ENCODE measurements around the gene KLHDC3. TPM values are rescaled to one million over a fixed set of nuclear protein-coding genes. Genes with fewer than 3 reads are reported as not detected.
"Not testable (repeated sequence)": the region's sequence is repeated elsewhere in the genome, so short reads cannot be mapped to it uniquely, and the experiment has no call there.

Gene KLHDC3
- total RNA-seq, 1 donor, result 30.2 TPM

- Histone ChIP-seq H3K4me1 (ENCODE audit: insufficient read depth, low read length) (no peaks in the 10 kb centered on the region), H3K4me3 (ENCODE audit: low read length) (no peak overlapping the region), H3K9me3 (ENCODE audit: low read depth, low read length) (no peaks in the 10 kb centered on the region), H3K27me3 (ENCODE audit: insufficient read depth, low read length) (no peaks in the 10 kb centered on the region)
Observed at GRCh38 chr6:43034190-43034525, 20.1 kb downstream of the KLHDC3 start.

DNA sequence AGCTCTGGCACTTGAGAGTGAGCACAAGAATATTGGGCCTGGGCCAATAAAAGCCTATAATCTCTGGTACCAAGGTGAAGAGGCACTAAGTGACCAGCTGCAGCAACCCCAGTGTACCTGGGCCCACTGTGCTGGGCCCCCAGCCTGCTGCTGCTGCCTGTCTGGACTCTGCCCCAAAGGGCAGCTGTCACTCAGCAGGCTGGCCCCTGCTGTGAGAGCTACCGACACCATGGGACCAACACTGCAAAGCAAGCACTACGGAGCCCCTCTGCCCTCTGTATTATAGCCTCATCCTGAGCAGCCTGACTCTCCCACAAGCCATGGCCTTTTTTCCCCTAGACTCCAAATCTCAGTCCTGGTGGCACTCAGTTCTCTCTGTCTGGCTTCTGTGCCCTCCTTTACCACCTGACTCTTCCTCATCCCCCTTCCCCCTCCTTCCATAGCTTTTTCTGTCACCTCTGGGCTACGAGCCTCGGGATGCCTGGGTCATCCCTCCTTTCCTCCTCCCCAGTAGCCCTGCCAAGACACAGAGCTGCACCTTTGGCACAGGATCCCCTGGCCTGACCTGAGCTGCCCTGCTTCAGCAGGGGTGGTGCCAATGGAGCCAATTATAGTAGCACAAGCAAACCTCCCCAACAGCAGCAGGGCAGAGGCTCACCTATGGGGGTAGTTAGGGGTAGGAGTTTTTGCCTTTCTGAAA, 21.6 kb downstream of the KLHDC3 start:
- Histone ChIP-seq H3K27me3 (ENCODE audit: insufficient read depth, low read length) (no peaks in the 10 kb centered on the region), H3K9me3 (ENCODE audit: low read depth, low read length) (no peaks in the 10 kb centered on the region), H3K4me3 (ENCODE audit: low read length) (no peak overlapping the region), H3K4me1 (ENCODE audit: insufficient read depth, low read length) (no peaks in the 10 kb centered on the region)

- no peaks in the 10 kb centered on the region for H3K4me1 ChIP-seq (ENCODE audit: insufficient read depth, low read length)
- no peaks in the 10 kb centered on the region for H3K9me3 ChIP-seq (ENCODE audit: low read depth, low read length)
- no peaks in the 10 kb centered on the region for H3K27me3 ChIP-seq (ENCODE audit: insufficient read depth, low read length)
- no peak overlapping the region for H3K4me3 ChIP-seq (ENCODE audit: low read length)
Observed at GRCh38 chr6:43036712-43037111, 22.7 kb downstream of the KLHDC3 start.

- Histone ChIP-seq H3K27me3 (ENCODE audit: insufficient read depth, low read length) (no peaks in the 10 kb centered on the region), H3K4me3 (ENCODE audit: low read length) (no peak overlapping the region), H3K4me1 (ENCODE audit: insufficient read depth, low read length) (no peaks in the 10 kb centered on the region), H3K9me3 (ENCODE audit: low read depth, low read length) (no peaks in the 10 kb centered on the region)
Observed at GRCh38 chr6:43037197-43037596, 23.1 kb downstream of the KLHDC3 start.

DNA sequence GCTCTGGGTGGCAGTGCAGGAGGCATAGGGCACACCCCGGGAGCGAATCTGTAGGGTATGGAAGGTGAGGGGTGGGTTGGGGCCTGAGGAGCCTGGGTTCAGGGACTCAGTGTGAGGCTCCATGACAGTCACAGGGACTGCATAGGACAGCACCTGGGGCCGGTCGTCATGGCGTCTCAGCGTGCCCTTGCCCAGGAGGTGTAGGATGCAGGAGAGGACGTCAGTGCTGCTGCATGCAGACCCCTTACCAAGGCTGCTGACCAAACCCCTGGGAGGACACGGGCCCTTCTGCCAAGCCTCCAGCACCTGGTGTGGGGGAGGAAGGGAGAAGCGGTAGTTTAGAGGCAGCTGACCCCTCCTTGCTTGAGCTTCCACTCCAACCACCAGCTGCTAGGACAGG, 23.7 kb downstream of the KLHDC3 start:
- no peak overlapping the region for H3K4me3 ChIP-seq (ENCODE audit: low read length)
- H3K4me1 ChIP-seq (ENCODE audit: insufficient read depth, low read length), result no peaks in the 10 kb centered on the region
- H3K9me3 ChIP-seq (ENCODE audit: low read depth, low read length), result no peaks in the 10 kb centered on the region
- H3K27me3 ChIP-seq (ENCODE audit: insufficient read depth, low read length), result no peaks in the 10 kb centered on the region

DNA sequence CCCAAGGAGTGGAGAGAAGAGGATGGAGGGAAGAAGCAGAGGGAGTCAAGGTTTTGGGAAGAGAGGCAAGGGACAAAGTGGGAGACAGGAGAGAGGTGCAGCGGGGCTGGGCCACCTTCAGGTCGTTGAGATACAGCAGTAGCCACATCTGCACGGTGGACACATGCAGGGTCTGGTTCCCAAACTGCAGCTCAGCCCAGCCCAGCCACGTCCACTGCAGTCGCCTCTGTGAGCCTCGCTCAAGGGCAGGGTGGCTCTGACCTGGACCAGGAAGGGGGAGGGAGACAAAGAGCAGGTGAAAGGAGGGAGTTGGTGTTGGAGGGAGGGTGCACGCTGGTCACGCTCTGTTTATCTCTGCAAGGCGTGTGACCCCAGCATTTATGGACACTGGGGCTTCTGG, 24.7 kb downstream of the KLHDC3 start:
- Histone ChIP-seq H3K4me3 (ENCODE audit: low read length) (no peak overlapping the region), H3K27me3 (ENCODE audit: insufficient read depth, low read length) (no peaks in the 10 kb centered on the region), H3K4me1 (ENCODE audit: insufficient read depth, low read length) (no peaks in the 10 kb centered on the region), H3K9me3 (ENCODE audit: low read depth, low read length) (no peaks in the 10 kb centered on the region)

DNA sequence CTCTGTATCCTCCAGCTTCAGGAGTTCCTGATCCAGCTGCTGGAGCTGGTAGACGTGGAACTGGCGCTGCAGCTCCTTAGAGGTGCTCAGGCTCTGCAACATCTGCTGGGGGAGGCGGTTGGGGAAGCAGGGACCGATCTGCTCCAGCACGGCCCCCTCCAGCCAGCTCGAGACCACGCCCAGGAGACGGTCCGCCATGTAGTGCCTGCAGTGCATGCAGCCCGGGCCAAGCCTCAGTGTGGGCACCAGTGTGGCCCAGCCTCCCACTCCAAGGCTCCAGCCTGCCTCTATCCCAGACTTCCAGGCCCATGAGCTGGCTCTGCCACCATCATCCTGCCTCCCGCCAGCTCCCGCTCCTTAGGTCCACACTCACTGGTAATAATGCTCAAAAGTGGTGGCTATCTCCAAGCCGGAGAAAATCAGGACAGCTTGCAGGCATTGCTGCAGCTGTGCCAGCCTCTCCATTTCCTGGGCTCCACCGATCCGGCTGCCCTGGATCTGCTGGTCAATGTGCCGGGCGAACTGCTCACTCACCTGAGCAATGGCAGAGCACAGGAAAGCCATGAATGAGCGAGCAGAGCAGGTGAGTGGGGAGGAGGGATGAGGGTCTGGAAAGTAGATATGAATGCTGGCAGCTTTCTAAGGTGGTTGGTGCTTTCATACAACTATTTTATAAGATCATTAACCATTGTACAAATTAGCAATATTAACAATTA, 26.7 kb downstream of the KLHDC3 start:
- no peaks in the 10 kb centered on the region for H3K9me3 ChIP-seq (ENCODE audit: low read depth, low read length)
- no peaks in the 10 kb centered on the region for H3K4me1 ChIP-seq (ENCODE audit: insufficient read depth, low read length)
- H3K4me3 ChIP-seq (ENCODE audit: low read length), result no peak overlapping the region
- H3K27me3 ChIP-seq (ENCODE audit: insufficient read depth, low read length), result no peaks in the 10 kb centered on the region

DNA sequence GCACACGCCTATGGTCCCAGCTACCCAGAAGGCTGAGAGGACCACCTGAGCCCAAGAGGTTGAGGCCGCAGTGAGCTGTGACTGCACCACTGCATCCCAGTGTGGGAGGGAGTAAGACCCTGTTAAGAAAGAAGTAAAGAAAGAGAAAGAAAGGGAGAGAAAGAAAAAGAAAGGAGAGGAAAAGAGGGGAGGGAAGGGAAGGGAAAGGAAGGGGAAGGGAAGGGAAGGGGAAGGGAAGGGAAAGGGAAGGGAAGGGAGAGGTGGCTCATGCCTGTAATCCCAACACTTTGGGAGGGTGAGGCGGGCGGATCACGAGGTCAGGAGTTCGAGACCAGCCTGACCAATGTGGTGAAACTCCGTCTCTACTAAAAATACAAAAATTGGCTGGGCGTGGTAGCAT, 27.4 kb downstream of the KLHDC3 start:
- H3K4me3 ChIP-seq (ENCODE audit: low read length); H3K4me1 ChIP-seq (ENCODE audit: insufficient read depth, low read length); H3K9me3 ChIP-seq (ENCODE audit: low read depth, low read length); H3K27me3 ChIP-seq (ENCODE audit: insufficient read depth, low read length): not testable (repeated sequence)

DNA sequence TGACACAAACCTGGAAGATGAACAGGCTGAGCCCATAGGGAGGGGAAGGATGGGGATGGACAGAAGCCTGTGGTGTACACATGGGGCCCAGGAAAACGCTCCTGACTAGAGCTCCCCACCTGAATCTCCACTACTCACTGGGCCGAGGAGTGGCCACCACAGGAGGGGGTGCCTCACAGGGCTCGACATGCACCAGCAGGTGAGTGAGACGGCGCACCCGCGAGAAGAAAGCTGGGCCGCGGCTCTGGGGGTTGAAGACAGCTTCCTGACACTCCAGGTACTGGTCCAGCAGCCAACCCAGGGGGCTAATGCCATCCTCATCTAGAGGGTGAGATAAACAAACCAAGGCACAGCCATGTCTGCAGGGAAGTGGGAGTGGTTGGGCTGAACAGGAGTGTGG, 29.3 kb downstream of the KLHDC3 start:
- Histone ChIP-seq H3K4me3 (ENCODE audit: low read length) (no peak overlapping the region), H3K27me3 (ENCODE audit: insufficient read depth, low read length) (no peaks in the 10 kb centered on the region)

DNA sequence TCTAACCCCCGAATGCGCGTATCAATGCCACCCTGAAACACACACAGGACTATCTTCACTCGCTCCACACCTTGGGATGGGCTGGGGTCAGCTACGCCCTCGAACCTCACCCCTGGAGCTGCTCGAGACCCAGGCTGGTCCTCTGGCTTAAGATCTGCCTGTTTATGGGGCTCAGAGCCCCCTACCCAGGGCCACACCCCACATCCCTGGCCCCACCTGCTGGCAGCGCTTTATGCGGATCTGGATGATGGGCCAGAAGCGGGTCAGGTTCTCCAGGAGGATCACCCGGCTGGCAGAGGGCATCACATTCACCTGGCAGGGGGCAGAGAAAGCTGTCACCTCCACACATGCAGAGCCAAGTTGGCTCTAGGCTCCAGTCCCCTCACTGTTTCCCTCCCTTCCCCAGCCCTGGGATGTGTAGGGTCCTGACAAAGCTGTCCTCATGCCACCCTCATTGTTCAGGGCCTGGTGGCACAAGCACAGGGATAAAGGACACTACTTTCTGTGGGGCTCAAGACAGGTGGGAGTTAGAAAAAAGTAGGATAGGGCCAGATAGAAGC, 31.4 kb downstream of the KLHDC3 start:
- H3K4me3 ChIP-seq (ENCODE audit: low read length), result no peak overlapping the region
- no peaks in the 10 kb centered on the region for H3K9me3 ChIP-seq (ENCODE audit: low read depth, low read length)
- H3K4me1 ChIP-seq (ENCODE audit: insufficient read depth, low read length), result no peaks in the 10 kb centered on the region
- no peaks in the 10 kb centered on the region for H3K27me3 ChIP-seq (ENCODE audit: insufficient read depth, low read length)

More for the DNA sequence above, 29.3 kb downstream of the KLHDC3 start:
- Histone ChIP-seq H3K4me1 (ENCODE audit: insufficient read depth, low read length) (no peaks in the 10 kb centered on the region), H3K9me3 (ENCODE audit: low read depth, low read length) (no peaks in the 10 kb centered on the region)

- no peaks in the 10 kb centered on the region for H3K9me3 ChIP-seq (ENCODE audit: low read depth, low read length)
- no peak overlapping the region for H3K4me3 ChIP-seq (ENCODE audit: low read length)
- no peaks in the 10 kb centered on the region for H3K27me3 ChIP-seq (ENCODE audit: insufficient read depth, low read length)
- peaks cover 7% of the 10 kb centered on the region for H3K4me1 ChIP-seq (ENCODE audit: insufficient read depth, low read length)
Observed at GRCh38 chr6:43047998-43048397, 33.9 kb downstream of the KLHDC3 start.

DNA sequence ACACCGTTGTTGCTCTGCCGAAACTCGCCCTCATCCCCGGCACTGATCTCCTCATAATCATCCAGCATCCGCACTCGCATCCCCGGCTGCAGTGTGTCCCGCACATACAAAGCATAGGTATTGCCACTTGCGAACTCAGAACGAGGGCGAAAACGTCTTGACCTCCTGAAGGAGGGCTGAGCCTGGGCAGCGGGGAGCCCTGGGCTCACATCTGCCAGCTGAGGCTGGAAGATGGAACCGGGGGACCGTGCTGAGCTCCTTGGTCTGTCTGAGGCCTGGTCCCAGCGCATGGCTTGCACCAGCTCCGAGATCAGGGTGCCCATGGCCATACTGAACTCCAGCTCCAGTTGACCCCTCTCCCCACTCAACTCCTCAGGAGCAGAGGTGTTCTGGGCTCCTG, 36.9 kb downstream of the KLHDC3 start:
- Histone ChIP-seq H3K9me3 (ENCODE audit: low read depth, low read length) (no peaks in the 10 kb centered on the region), H3K4me3 (ENCODE audit: low read length) (no peak overlapping the region), H3K27me3 (ENCODE audit: insufficient read depth, low read length) (no peaks in the 10 kb centered on the region), H3K4me1 (ENCODE audit: insufficient read depth, low read length) (peaks cover 10% of the 10 kb centered on the region)

- Histone ChIP-seq H3K9me3 (ENCODE audit: low read depth, low read length) (no peaks in the 10 kb centered on the region), H3K4me1 (ENCODE audit: insufficient read depth, low read length) (peaks cover 10% of the 10 kb centered on the region), H3K27me3 (ENCODE audit: insufficient read depth, low read length) (no peaks in the 10 kb centered on the region), H3K4me3 (ENCODE audit: low read length) (no peak overlapping the region)
Observed at GRCh38 chr6:43052225-43052841, 38.3 kb downstream of the KLHDC3 start.

DNA sequence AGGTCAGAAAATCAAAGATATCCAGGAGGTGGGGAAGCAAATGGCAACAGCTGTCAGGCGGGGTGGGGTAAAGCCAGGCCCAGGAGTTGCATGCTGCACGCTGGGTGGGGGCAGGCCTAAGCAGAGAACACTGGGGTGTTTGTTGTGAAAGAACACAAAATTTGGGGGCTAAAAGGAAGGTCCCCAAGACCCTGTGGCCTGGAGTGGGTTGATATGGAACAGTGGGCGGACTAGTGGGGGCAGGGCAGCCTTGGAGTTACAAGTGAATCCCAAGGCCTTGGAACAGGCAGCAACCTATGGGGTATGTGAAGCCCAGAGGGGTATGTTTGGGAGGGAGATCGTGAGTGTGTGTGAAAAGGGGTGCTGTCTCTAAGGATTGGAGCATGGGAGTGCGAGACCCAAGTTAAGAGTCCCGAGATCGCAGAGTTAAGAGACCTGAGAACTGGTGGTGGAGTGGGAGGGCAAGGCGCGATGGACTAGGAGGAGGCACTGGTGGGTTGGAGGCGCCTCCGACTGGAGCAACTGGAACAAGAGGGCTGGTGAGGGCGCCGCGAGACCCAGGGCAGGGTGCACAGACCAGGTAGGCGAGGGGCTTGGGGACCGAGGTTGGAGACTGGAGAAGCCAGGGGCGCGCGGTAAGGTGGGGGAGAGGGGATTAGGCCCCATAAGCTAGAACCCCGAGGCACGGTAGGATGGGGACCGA, 38.9 kb downstream of the KLHDC3 start:
- no peaks in the 10 kb centered on the region for H3K27me3 ChIP-seq (ENCODE audit: insufficient read depth, low read length)
- H3K4me1 ChIP-seq (ENCODE audit: insufficient read depth, low read length), result peaks cover 12% of the 10 kb centered on the region
- peak overlapping the region; percentile 63 for H3K4me3 ChIP-seq (ENCODE audit: low read length)

More for the DNA sequence above, 38.9 kb downstream of the KLHDC3 start:
- H3K9me3 ChIP-seq (ENCODE audit: low read depth, low read length), result no peaks in the 10 kb centered on the region
